GM12892 (cell line): Measurements from ENCODE around the gene GGT1.
"Not testable (repeated sequence)": the region's sequence is repeated elsewhere in the genome, so short reads cannot be mapped to it uniquely, and the experiment has no call there.

Source experiments
- POLR2A ChIP-seq: IDR thresholded peaks from 2 replicates; pipeline ENCODE4 v1.6.1; 2011; ENCODE audit warnings: low read depth, low read length, control low read depth
- POLR2AphosphoS5 ChIP-seq: IDR thresholded peaks from 2 replicates; pipeline ENCODE4 v1.6.1; 2011; ENCODE audit warnings: low read depth, low read length, control low read depth
- TAF1 ChIP-seq: IDR thresholded peaks from 2 replicates; pipeline ENCODE4 v1.6.1; 2011; ENCODE audit warnings: low read depth, mild to moderate bottlenecking, control low read depth, low read length, borderline replicate concordance

DNA sequence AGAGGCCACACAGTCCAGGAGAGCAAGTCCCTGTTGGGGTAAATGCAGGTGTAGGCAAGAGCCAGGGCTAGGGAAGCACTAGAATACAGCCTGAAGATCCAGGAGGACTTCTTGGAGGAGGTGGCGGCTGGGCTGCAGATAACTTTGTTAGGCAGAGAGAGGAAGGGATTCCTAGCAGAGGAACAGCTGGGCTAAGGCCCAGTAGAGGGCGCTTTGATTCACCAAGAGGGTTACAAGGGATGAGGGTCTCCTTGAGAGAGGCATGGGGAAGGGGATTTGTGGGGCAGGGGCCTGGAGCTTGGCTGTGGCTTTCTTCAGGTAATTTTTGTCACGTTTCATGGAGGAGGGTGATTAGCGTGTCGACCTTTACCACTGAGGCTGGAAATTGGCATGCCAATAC, 18.3 kb downstream of the GGT1 start:
- TF ChIP-seq POLR2AphosphoS5, POLR2A, TAF1: not testable (repeated sequence)
